H54 (cell line): ENCODE data around the gene LGALS3BP.

ENCODE experiments used
- DNase-seq: peaks from one replicate; pipeline ENCODE4 v3.0.0; 2011; ENCODE audit warnings: low spot score, mixed read lengths; ENCODE audit not compliant: insufficient read length
- FAIRE-seq: peaks from 3 replicates; lab custom pipeline; 2011; peaks lifted over from hg19 to GRCh38; lab: Jason Lieb, UNC
- POLR2A ChIP-seq: IDR thresholded peaks from 2 replicates; pipeline ENCODE4 v1.6.1; 2011; ENCODE audit warnings: low read depth, mild to moderate bottlenecking, low read length

The LGALS3BP gene

DNA sequence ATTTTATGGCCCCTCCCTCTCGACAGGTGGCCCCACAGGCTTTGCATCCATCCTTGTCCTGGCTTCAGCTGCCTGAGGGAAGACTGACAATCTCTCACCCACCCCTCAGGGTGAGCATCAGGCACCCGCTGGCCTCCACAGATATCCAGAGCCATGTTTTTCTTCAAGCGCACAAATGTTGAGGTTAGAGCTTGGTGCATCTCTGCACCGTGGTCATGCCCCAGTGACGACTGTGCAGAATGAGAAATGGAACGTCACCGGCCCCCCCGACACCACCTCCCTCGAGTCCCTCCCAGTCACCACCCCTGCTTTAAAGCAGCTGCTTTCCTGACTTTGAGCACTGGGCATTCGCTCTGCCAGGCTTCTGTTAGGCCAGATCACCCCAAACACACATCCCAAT is 34.8 kb downstream of the LGALS3BP start:
- FAIRE-seq (no peak), DNase-seq (no peak)
- no peak for TF ChIP-seq POLR2A

DNA sequence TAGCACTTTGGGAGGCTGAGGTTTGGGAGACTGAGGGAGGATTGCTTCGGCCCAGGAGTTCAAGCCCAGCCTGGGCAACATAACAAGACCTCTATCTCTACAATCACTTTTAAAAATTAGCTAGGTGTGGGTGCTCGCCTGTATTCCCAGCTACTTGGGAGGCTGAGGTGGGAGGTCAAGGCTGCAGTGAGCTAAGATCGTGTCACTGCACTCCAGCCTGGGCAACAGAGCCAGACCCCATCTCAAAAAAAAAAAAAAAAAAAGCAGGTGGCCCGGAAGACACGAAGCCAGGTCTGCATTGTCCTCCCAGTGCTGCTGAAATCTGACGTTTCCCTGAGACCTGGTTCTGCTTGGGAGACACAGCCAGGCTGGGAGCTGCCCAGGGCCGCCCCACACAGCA is 35.7 kb downstream of the LGALS3BP start:
- FAIRE-seq (no peak), DNase-seq (no peak)

DNA sequence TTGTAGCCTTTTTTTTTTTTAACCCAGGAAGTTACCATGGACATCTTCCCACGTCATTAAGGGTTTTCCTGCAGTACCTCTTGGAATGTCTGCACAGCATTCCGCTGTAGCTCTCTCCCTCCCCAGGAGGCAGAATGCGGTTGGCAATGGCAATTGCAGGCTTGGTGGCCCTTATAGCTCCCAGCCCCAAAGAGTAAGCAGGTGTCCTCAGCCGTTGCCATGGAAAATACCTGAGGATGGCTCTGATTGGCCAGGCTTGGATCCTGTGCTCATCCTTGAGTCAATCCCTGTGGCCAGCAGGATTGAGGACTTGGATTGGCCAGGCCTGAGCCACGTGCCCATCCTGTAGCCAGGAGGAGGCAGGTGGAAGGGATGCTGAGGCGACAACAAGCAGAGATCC is 39.0 kb downstream of the LGALS3BP start:
- FAIRE-seq (no peak), DNase-seq (no peak)
- TF ChIP-seq POLR2A, result no peak

More for the DNA sequence above, 35.7 kb downstream of the LGALS3BP start:
- TF ChIP-seq POLR2A, result no peak

GRCh38 chr17:78940258-78940657 is 39.5 kb downstream of the LGALS3BP start:
- no peak for FAIRE-seq
- no peak for TF ChIP-seq POLR2A
- no peak for DNase-seq

DNA sequence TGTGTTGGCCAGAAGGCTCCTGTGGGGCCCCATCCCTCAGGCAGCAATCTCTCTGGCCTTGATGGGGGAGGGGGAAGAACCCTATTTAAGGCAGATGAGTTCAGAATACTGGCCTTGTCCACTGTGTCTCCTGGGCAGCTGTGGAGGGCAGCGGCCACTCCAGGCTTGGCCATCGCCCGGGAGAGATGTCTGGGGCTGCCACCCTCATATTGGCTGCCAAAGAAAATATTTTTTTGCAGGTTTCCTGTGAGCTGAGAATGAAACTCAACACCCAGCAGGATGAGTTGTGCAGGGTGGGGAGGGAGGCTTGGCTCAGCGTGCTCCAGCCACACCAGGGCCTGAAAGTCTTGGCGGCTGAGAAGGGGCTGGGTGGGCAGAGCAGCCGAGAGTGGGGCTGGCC is 40.1 kb downstream of the LGALS3BP start:
- FAIRE-seq, result no peak
- DNase-seq, result peak; percentile 50
- TF ChIP-seq POLR2A, result no peak

DNA sequence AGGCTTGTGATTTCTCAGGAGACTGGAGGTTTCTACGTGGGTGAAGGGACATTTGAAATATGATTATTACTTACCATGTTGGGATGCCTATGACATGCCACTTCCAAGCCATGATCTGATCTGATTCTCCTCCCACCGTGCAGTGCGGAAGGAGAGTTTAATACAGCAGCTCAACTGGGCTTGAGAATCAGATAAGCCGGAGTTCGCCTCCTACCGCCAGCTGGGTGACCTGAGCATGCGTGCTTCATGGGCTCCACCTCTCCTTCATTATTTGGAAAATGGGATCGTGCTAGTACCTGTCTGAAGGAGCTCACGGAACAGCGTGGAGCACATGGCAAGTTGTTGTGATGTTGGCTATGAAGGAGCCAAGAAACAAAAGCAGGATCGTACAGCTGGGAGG is 42.2 kb downstream of the LGALS3BP start:
- no peak for FAIRE-seq

GRCh38 chr17:78935419-78936323 is 44.1 kb downstream of the LGALS3BP start:
- FAIRE-seq (no peak), DNase-seq (peak; percentile 91)
- peak; percentile 60 for TF ChIP-seq POLR2A

More for the DNA sequence above, 42.2 kb downstream of the LGALS3BP start:
- no peak for TF ChIP-seq POLR2A
- no peak for DNase-seq

DNA sequence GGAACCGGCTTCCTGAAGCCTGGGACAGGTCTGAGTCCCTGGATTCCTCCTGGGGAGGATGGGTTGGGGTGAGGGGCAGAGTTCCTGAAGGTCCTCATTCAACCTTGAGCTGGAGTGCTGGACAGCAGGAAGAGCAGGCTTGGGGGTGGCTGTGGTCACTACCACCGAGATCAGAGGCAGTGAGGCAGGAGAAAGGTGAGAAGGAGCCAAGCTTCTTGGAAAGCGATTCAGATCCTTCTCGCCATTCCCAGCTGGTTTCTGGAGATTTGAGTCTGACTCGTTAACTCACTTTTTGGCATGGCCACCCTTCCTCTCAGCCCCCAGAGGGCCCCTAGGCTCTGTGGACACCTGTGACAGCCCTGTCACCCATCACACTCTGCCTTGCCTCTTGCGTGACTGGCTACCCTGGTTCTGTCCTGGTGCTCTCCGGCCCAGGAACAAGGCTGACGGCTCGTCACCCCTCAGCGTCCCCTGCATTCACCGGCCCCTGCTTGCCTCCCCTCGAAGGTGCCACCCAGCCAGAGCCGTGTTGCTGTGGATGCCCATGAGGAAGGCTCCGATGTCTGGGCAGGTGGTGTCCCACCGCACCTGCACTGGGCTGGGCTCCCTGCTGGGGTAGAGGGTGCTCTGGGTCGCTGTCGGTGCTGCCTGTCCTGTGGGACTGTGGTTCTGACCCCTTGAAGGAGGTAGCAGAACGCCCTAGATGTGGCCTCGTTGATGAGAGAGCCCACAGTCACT is 44.9 kb downstream of the LGALS3BP start:
- DNase-seq (no peak), FAIRE-seq (no peak)
- TF ChIP-seq POLR2A, result no peak

DNA sequence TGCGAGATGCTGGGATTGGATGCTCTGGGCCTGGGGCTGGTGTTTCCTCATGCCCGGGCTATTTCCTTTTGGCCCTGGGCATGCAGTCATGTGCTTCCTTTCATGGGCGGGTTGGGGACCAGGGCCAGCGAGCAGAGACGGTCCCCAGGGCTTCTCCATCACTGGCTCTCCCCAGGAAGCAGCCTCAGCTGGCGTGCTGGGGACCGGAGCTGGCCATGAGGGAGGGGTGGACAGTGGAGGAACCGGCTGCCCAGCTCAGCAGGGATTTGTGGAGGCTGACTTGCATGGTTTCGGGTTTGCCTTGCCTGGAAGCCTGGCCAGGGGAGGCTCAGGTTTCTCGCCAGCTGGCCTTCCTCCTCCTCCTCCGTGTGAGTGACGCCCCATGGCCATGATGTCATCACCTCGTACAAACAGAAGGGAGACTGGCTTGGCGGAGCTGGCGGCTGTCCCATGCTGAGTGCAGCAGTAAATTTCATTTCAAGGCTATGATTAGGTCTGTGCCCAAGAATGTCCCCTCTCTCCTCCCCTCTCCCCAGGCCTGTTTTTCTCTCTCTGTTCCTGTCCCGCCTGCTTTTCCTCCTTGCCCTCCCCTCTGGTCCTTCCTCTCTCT is 45.7 kb downstream of the LGALS3BP start:
- DNase-seq, result peak; percentile 84
- FAIRE-seq, result no peak
- TF ChIP-seq POLR2A, result peak; percentile 42; the same call in 1 of the 2 replicates

GRCh38 chr17:78933025-78933958 is 46.4 kb downstream of the LGALS3BP start:
- DNase-seq (peak; percentile 96), FAIRE-seq (no peak)
- TF ChIP-seq POLR2A, result peak; percentile 43; the same call in 1 of the 2 replicates

GRCh38 chr17:78929908-78930775 is 49.6 kb downstream of the LGALS3BP start:
- FAIRE-seq (no peak), DNase-seq (no peak)
- no peak for TF ChIP-seq POLR2A
